ENCODE data around the gene PGP. TPM values are rescaled to one million over a fixed set of nuclear protein-coding genes. Genes with fewer than 3 reads are reported as not detected.

The PGP gene
- total RNA-seq, 1 experiment from 2014 or later = 48.7 TPM

- ChIA-PET CTCF (interaction anchor here (0.5 to 1.0 kb wide), 4 partner anchors 56 to 217 kb away, joined by 3 to 4 read pairs (median 4); no protein-coding TSS in a partner anchor), POLR2A (interaction anchor here (0.5 to 1.2 kb wide), 5 partner anchors 13 to 326 kb away, joined by 3 to 14 read pairs (median 3); partner anchors contain the start of genes PGP and TRAF7)
- H3K27ac ChIP-seq (ENCODE audit: low read length) = peak within 1 kb of the TSS; percentile 90
- TF ChIP-seq POLR2AphosphoS5 (IDR thresholded peaks at IDR 0.05; ENCODE audit: low read depth, low read length) = peak; percentile 97
- TF ChIP-seq REST (IDR thresholded peaks at IDR 0.05; ENCODE audit: insufficient read depth in 1 of 2, low read depth in 2 of 2, low read length in 1 of 2) = peak in 1 of 2 experiments; percentile 62; a peak in 1 of 4 replicates
- TF ChIP-seq CTCF (IDR thresholded peaks at IDR 0.05) = no peak; the same call in 1 of the 2 replicates
- TF ChIP-seq SIN3A (IDR thresholded peaks at IDR 0.05; ENCODE audit: borderline replicate concordance, insufficient read depth, low read depth, low read length) = peak; percentile 61; the same call in 1 of the 2 replicates
- peak; percentile 90 for TF ChIP-seq TCF7L2 (IDR thresholded peaks at IDR 0.05; ENCODE audit: low read depth, low read length)
- H3K4me1 ChIP-seq (ENCODE audit: control insufficient read depth, insufficient read depth, low read length) = peaks cover 22% of the 10 kb centered on the region
- peak within 1 kb of the TSS; percentile 73 to 87 for H3K4me3 ChIP-seq (ENCODE audit: low read depth in 2 of 2, low read length in 2 of 2)
- H3K36me3 ChIP-seq (ENCODE audit: control insufficient read depth, insufficient read depth, low read length) = peaks cover under 1% of the 10 kb centered on the region; the same call in 1 of the 2 replicates
- no peaks in the 10 kb centered on the region for H3K9me3 ChIP-seq (ENCODE audit: control insufficient read depth, insufficient read depth, low read depth, low read length)
- in situ Hi-C loops (cut with HindIII; ENCODE audit: low pct_unique_long_range_greater_than_20kb, low sequenced_read_pairs) = no loop called here
- BruUV-seq (replicated peaks) = no TSS peak
- DNase-seq (ENCODE audit: low read depth, low spot score) = peak; percentile 64
- peak; percentile 90 for ATAC-seq
- intact Hi-C loops (cut with micrococcal nuclease; ENCODE audit: unreplicated experiment) = no loop called here
- no peaks in the 10 kb centered on the region for H3K27me3 ChIP-seq (ENCODE audit: control insufficient read depth, insufficient read depth, low read length)
These were observed 36.9 kb upstream of the PGP start, which contains the start of gene ECI1 for GRCh38 chr16:2251296-2252111. Gene ECI1 (minus strand): TSS chr16:2251587. CDS start chr16:2251566, 21 bp downstream.

- Histone ChIP-seq H3K27ac (ENCODE audit: low read length) (peak overlapping the region; percentile 90), H3K27me3 (ENCODE audit: control insufficient read depth, insufficient read depth, low read length) (no peaks in the 10 kb centered on the region), H3K4me3 (ENCODE audit: low read depth in 2 of 2, low read length in 2 of 2) (peak overlapping the region; percentile 73 to 87), H3K9me3 (ENCODE audit: control insufficient read depth, insufficient read depth, low read depth, low read length) (no peaks in the 10 kb centered on the region), H3K36me3 (ENCODE audit: control insufficient read depth, insufficient read depth, low read length) (no peaks in the 10 kb centered on the region; the same call in 1 of the 2 replicates), H3K4me1 (ENCODE audit: control insufficient read depth, insufficient read depth, low read length) (peaks cover 22% of the 10 kb centered on the region)
- in situ Hi-C loops (cut with HindIII; ENCODE audit: low pct_unique_long_range_greater_than_20kb, low sequenced_read_pairs) = no loop called here
- BruUV-seq (replicated peaks) = TSS peak; percentile 88
- TF ChIP-seq POLR2AphosphoS5 (IDR thresholded peaks at IDR 0.05; ENCODE audit: low read depth, low read length) (0 out of 2 replicates have a peak, but pooled peaks have one; percentile 36), SIN3A (IDR thresholded peaks at IDR 0.05; ENCODE audit: borderline replicate concordance, insufficient read depth, low read depth, low read length) (no peak)
- intact Hi-C loops (cut with micrococcal nuclease; ENCODE audit: unreplicated experiment) = no loop called here
- POLR2A ChIA-PET = interaction anchor here (0.6 to 1.0 kb wide), 4 partner anchors 95 to 724 kb away, joined by 3 to 15 read pairs (median 6); partner anchors contain the start of gene TRAF7
- CTCF ChIA-PET = interaction anchor here (0.7 to 1.0 kb wide), 2 partner anchors 12 to 56 kb away, joined by 3 to 11 read pairs; no protein-coding TSS in a partner anchor
- DNase-seq (ENCODE audit: low read depth, low spot score) (no peak), ATAC-seq (peak; percentile 2; the same call in 1 of the 2 replicates)
These were observed 36.1 kb upstream of the PGP start for GRCh38 chr16:2250652-2251295.
